AG04449 (cell line): Measurements from ENCODE around the gene THOC2.
"Not testable (repeated sequence)": the region's sequence is repeated elsewhere in the genome, so short reads cannot be mapped to it uniquely, and the experiment has no call there.

Source experiments
- CTCF ChIA-PET: fragments of 350-600 bp; formaldehyde crosslinking; extraction: SDS; loops from one replicate; lab custom pipeline; 2021; ENCODE audit warnings: antibody characterized with exemption; lab: Yijun Ruan, JAX
- POLR2A ChIA-PET: fragments of 400-600, 350-600 bp; formaldehyde crosslinking; extraction: SDS; loops from one replicate; lab custom pipeline; 2020; ENCODE audit warnings: antibody characterized with exemption, inconsistent platforms; lab: Yijun Ruan, JAX
- DNase-seq: peaks from one replicate; pipeline ENCODE4 v3.0.0-alpha.2; 2010; ENCODE audit warnings: low read depth, low spot score
- H3K4me3 ChIP-seq: 2 replicates; pipeline ENCODE4 v1.5.1; 2011; ENCODE audit warnings: low read depth, mild to moderate bottlenecking, control low read depth, low read length
- TF ChIP-seq, protein P1 (sequence below): IDR thresholded peaks from one replicate; pipeline ENCODE4 v1.5.1; 2011; ENCODE audit warnings: mild to moderate bottlenecking, moderate library complexity, low read length, control low read depth, inconsistent platforms; ENCODE audit not compliant: insufficient read depth; ENCODE audit errors: missing control alignments

THOC2 gene

GRCh38 chrX:123713841-123714240 lies 19.0 kb downstream of the THOC2 start:
- no peak overlapping the region for H3K4me3 ChIP-seq
- DNase-seq = no peak
- ChIA-PET POLR2A (no interaction called here), CTCF (no interaction called here)
- TF ChIP-seq, protein P1, sequence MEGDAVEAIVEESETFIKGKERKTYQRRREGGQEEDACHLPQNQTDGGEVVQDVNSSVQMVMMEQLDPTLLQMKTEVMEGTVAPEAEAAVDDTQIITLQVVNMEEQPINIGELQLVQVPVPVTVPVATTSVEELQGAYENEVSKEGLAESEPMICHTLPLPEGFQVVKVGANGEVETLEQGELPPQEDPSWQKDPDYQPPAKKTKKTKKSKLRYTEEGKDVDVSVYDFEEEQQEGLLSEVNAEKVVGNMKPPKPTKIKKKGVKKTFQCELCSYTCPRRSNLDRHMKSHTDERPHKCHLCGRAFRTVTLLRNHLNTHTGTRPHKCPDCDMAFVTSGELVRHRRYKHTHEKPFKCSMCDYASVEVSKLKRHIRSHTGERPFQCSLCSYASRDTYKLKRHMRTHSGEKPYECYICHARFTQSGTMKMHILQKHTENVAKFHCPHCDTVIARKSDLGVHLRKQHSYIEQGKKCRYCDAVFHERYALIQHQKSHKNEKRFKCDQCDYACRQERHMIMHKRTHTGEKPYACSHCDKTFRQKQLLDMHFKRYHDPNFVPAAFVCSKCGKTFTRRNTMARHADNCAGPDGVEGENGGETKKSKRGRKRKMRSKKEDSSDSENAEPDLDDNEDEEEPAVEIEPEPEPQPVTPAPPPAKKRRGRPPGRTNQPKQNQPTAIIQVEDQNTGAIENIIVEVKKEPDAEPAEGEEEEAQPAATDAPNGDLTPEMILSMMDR = no peak

DNA sequence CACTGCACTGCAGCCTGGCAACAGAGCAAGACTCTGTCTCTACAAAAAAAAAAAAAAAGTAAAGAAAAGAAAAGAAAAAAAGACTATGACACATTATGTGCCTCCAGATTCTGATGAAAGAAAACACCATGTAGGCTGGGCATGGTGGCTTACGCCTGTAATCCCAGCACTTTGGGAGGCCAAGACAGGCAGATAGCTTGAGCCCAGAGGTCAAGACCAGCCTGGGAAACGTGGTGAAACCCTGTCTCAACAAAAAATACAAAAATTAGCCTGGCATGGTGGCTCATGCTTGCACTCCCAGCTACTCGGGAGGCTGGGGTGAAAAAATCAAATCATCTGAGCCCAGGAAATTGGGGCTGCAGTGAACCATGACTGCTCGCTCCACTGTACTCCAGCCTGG lies 19.4 kb downstream of the THOC2 start:
- TF ChIP-seq, protein P1 = no peak
- ChIA-PET POLR2A (no interaction called here), CTCF (no interaction called here)
- no peak overlapping the region for H3K4me3 ChIP-seq
- DNase-seq = no peak

- POLR2A ChIA-PET, H3K4me3 ChIP-seq, DNase-seq: not testable (repeated sequence)
- CTCF ChIA-PET = interaction anchor here (1.0 kb wide), 1 partner anchor 13 kb away, joined by 3 read pairs; no protein-coding TSS in a partner anchor
Measured at GRCh38 chrX:123711201-123711600, 21.7 kb downstream of the THOC2 start.

DNA sequence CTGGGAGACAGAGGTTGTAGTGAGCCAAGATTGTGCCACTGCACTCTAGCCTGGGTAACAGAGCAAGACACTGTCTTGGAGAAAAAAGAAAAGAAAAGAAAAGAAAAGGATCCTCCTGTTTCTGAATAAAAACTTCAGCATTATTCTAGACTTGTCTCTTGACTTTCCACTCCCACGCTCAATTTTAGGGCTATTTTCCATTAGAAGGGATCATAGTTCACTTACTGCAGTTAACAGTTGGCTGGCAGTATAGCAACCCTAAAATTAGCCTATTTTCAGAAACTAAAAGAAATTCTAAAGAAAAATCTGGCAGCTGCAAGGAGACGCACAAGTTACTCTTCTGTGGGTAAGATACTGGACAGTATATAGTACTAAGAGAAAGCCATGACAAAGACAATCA lies 28.1 kb downstream of the THOC2 start:
- TF ChIP-seq, protein P1 = no peak
- no peak overlapping the region for H3K4me3 ChIP-seq
- DNase-seq = no peak
- ChIA-PET POLR2A (no interaction called here), CTCF (no interaction called here)

DNA sequence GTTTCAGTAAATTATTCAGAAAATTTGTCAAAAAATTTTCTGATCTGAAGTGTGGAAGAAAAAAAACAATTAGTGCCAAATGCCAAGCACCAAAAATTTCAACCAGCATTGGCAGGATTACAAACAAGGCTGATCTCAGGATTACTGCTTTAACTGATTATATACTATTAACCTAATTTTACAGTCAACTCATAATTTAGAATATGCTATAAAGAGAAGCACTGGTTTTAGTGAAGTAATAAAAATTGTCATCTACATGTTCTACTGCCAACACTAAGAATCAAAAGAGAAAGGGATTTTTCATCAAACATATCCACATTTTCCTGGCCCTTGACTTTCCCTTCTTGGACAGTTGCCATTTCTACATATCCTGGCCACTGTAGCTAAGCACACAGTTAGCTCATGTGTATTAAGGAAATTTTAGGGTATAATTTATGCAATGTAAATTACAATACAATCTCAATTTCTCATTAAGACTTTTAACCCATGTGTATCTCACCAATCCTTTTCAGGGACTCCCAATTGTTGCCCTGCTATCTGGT lies 33.8 kb downstream of the THOC2 start:
- CTCF ChIA-PET = no interaction called here

DNA sequence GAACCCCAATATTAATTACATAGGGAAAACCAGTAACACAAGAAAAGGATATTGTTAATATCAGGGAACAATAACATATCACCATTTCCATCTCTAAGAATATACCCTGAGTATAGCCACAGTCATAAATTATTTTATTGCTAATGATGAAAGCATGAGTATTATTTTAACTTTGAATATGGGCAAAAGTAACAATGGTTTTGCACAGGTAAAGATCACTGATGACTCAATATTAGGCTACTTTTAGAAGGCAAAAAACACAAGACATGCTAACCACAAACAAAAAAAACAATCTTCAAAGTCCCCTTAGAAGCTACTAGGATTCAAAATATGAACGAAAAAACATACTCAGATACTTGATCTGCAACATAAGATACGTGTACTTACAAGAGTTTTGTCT lies 36.5 kb downstream of the THOC2 start:
- no peak for DNase-seq
- POLR2A ChIA-PET = no interaction called here
- H3K4me3 ChIP-seq = no peak overlapping the region

More for the DNA sequence above, 33.8 kb downstream of the THOC2 start:
- TF ChIP-seq, protein P1 = no peak
- no peak overlapping the region for H3K4me3 ChIP-seq
- DNase-seq = no peak
- POLR2A ChIA-PET = no interaction called here

DNA sequence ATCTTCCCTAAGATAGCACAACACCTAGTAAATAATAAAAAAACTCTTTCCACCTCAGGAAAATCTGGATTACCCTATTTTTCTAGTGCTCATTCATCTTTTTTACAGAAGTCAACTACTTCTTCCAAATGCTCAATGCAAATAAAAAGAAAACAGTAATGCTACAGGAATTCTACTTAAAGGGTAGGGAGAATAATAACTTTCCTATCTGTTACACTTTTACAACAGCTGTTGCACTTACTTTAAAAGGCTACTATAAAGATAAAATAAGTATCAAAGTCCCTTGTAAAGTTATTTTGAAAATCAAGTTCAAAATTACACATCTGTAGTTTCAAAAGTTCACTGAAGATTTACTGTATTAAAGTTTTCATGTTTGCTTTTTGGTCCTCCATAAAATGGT lies 37.6 kb downstream of the THOC2 start:
- POLR2A ChIA-PET = interaction anchor here (0.6 kb wide), 1 partner anchor 38 kb away, joined by 3 read pairs; no protein-coding TSS in a partner anchor
- no peak overlapping the region for H3K4me3 ChIP-seq
- TF ChIP-seq, protein P1 = no peak
- CTCF ChIA-PET = no interaction called here
- DNase-seq = no peak

More for the DNA sequence above, 36.5 kb downstream of the THOC2 start:
- CTCF ChIA-PET = interaction anchor here (1.0 kb wide), 1 partner anchor 28 kb away, joined by 3 read pairs; no protein-coding TSS in a partner anchor
- TF ChIP-seq, protein P1 = no peak
